Measurements from ENCODE around the gene ZNF43. TPM values are rescaled to one million over a fixed set of nuclear protein-coding genes. Genes with fewer than 3 reads are reported as not detected.
"Not testable (repeated sequence)": the region's sequence is repeated elsewhere in the genome, so short reads cannot be mapped to it uniquely, and the experiment has no call there.

ZNF43 gene
- total and polyA plus RNA-seq, 9 donors = 6.8 to 16.7 (median 12.0) TPM

DNA sequence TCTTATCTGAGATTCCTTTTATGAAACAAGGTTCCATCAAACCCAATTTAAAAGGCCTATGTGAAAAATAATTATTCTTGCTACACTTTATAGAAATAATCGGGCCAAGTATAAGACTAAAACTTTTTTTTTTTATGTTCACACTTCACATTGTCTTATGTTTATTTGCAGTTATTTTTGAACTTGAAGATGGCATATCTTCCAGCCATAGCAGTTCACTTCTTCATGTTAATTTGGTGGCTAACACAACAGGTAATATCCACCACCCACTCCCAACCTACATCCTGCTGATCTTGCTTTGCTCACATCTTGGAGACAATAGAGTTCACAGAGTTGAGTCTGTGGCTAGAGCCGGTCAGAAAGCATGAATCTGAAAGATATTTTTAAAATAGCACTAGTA, 74.4 kb downstream of the ZNF43 start:
- H3K36me3 ChIP-seq (ENCODE audit: control insufficient read depth, insufficient read depth, low read length) = peaks cover 59% of the 10 kb centered on the region
- not testable (repeated sequence) for H3K9me3 ChIP-seq (replicated peaks; ENCODE audit: control insufficient read depth, low read depth, low read length); H3K27ac ChIP-seq (ENCODE audit: low read length); H3K27me3 ChIP-seq (ENCODE audit: control insufficient read depth, insufficient read depth, low read length); H3K4me1 ChIP-seq (ENCODE audit: control insufficient read depth, insufficient read depth, low read length); DNase-seq; H3K4me3 ChIP-seq (ENCODE audit: low read length)
- WGBS (ENCODE audit: insufficient coverage) = 100% methylated on average over 1 of the region's 2 CpGs

DNA sequence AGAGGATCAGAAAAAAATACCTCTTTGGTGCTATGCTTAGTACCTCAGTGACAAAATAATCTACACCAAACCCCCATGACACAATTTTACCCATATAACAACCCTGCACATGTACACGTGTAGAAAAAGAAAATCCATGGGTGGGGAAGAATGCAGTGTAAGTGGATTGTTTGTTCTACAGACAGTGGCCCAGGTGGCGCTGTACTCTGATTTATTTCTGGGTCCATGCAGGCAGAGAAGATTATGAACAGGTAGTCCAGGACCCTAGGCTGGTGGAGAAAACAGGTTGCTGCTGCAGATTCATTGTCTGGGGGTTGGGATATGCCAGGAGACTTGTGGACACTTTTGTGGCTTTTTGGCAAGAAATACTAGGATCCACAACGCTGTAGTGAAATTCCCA, 77.7 kb downstream of the ZNF43 start:
- H3K27me3 ChIP-seq (ENCODE audit: control insufficient read depth, insufficient read depth, low read length) = no peaks in the 10 kb centered on the region
- H3K4me1 ChIP-seq (ENCODE audit: control insufficient read depth, insufficient read depth, low read length) = no peaks in the 10 kb centered on the region
- peaks cover 48% of the 10 kb centered on the region for H3K36me3 ChIP-seq (ENCODE audit: control insufficient read depth, insufficient read depth, low read length)
- 100% methylated on average over 2 of the region's 3 CpGs for WGBS (ENCODE audit: insufficient coverage)
- H3K27ac ChIP-seq (ENCODE audit: low read length) = no peak overlapping the region
- DNase-seq = no peak
- H3K4me3 ChIP-seq (ENCODE audit: low read length) = no peak overlapping the region
- peaks cover 12% of the 10 kb centered on the region for H3K9me3 ChIP-seq (replicated peaks; ENCODE audit: control insufficient read depth, low read depth, low read length)

DNA sequence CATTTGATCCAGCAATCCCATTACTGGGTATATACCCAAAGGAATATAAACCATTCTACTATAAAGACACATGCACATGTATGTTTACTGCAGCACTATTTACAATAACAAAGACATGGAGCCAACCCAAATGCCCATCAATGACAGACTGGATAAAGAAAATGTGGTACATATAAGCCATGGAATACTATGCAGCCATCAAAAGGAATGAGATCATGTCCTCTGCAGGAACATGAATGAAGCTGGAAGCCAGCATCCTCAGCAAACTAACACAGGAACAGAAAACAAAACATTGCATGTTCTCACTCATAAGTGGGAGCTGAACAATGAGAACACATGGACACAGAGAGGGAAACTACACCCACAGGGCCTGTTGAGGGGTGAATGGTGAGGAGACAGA, 80.4 kb downstream of the ZNF43 start:
- not testable (repeated sequence) for DNase-seq; H3K4me3 ChIP-seq (ENCODE audit: low read length); H3K27me3 ChIP-seq (ENCODE audit: control insufficient read depth, insufficient read depth, low read length)

More for the DNA sequence above, 80.4 kb downstream of the ZNF43 start:
- H3K4me1 ChIP-seq (ENCODE audit: control insufficient read depth, insufficient read depth, low read length); H3K27ac ChIP-seq (ENCODE audit: low read length): not testable (repeated sequence)
- Histone ChIP-seq H3K9me3 (replicated peaks; ENCODE audit: control insufficient read depth, low read depth, low read length) (peaks cover 10% of the 10 kb centered on the region), H3K36me3 (ENCODE audit: control insufficient read depth, insufficient read depth, low read length) (peaks cover 50% of the 10 kb centered on the region)

Other genes starting within 250 kb of the ZNF43 start
- 11.4 TPM for gene ZNF100, start 68.6 kb downstream of the ZNF43 start, total RNA-seq
- gene ZNF100, start 68.6 kb downstream of the ZNF43 start, polyA plus RNA-seq (ENCODE audit: insufficient read depth in 1 of 8, insufficient read length in 8 of 8, low replicate concordance in 1 of 8) = 1 to 10 TPM; 4.6 to 7.7 (median 6.8) TPM
- 0.35 TPM for gene ZNF208, start 174.8 kb upstream of the ZNF43 start, total RNA-seq
- under 1 TPM; 0.27 to 0.85 (median 0.52) TPM for gene ZNF208, start 174.8 kb upstream of the ZNF43 start, polyA plus RNA-seq (ENCODE audit: insufficient read depth in 1 of 8, insufficient read length in 8 of 8, low replicate concordance in 1 of 8)
- 2.8 TPM for gene ZNF257, start 216.3 kb upstream of the ZNF43 start, total RNA-seq
- gene ZNF257, start 216.3 kb upstream of the ZNF43 start, polyA plus RNA-seq (ENCODE audit: insufficient read depth in 1 of 8, insufficient read length in 8 of 8, low replicate concordance in 1 of 8) = 1 to 10 TPM in 6 of 8 donors, under 1 TPM in 2; 0.90 to 1.7 (median 1.4) TPM